ENCODE measurements around the gene TPSG1.

Gene TPSG1

GRCh38 chr16:1174477-1175357, 50.4 kb downstream of the TPSG1 start:
- no peak for DNase-seq

- no peak for DNase-seq
Observed at GRCh38 chr16:1173788-1174451, 51.1 kb downstream of the TPSG1 start.

- DNase-seq: no peak
Observed at GRCh38 chr16:1172651-1173050, 52.4 kb downstream of the TPSG1 start.

- DNase-seq: no peak
Observed at GRCh38 chr16:1171854-1172428, 53.1 kb downstream of the TPSG1 start.

Measured in inflammatory macrophage treated with lipopolysaccharide for 1 hour (primary cell).